HCT116 (cell line): ENCODE results near the gene PSMA7. TPM values are rescaled to one million over a fixed set of nuclear protein-coding genes. Genes with fewer than 3 reads are reported as not detected.

ENCODE experiments used
- ATAC-seq: fragments of 200-7000 bp; cut with Tn5 transposase; 2 replicates; pipeline ENCODE4 v1.9.1; 2020; ENCODE audit warnings: mild to moderate bottlenecking, moderate library complexity
- BruUV-seq: library from RNA; stranded (reverse); fragments of 400-500 nt; replicated peaks from 2 replicates; lab custom pipeline; 2021; lab: Mats Ljungman, UMichigan
- CTCF ChIA-PET: fragments of 300-600 bp; sonication (Branson Sonifier 250); formaldehyde crosslinking; loops from one replicate; lab custom pipeline; 2021; ENCODE audit warnings: antibody characterized with exemption; lab: Charles Lee
- POLR2A ChIA-PET: fragments of 300-600, 350-600 bp; sonication (Branson Sonifier 250); formaldehyde crosslinking; loops from one replicate; lab custom pipeline; 2021; ENCODE audit warnings: antibody characterized with exemption; lab: Charles Lee
- RAD21 ChIA-PET, 2 experiments: fragments of 300-600 bp; sonication (Branson Sonifier 250); formaldehyde crosslinking; loops; one replicate each; lab custom pipeline; 2023; ENCODE audit warnings: low total read pairs in 2 of 2; ENCODE audit not compliant: uncharacterized antibody in 2 of 2, unreplicated experiment in 2 of 2, low non-redundant PET in 1 of 2; lab: Charles Lee
- DNase-seq: peaks from one replicate; pipeline ENCODE4 v3.0.0-alpha.2; 2010; ENCODE audit warnings: low read depth, low spot score
- H2AFZ ChIP-seq: fragments of 200-600 bp; shearing (Covaris generic), sonication (generic); 2 replicates; pipeline ENCODE4 v1.6.1; 2017; ENCODE audit warnings: low read depth, mixed run types, mixed read lengths, antibody characterized with exemption, low read length; ENCODE audit not compliant: poor library complexity, severe bottlenecking
- H3K27ac ChIP-seq: 2 replicates; pipeline ENCODE4 v1.5.1; 2012; ENCODE audit warnings: low read depth, low read length
- H3K27me3 ChIP-seq: fragments of 200-600 bp; sonication (generic); 2 replicates; pipeline ENCODE4 v1.6.1; 2016; ENCODE audit warnings: mixed run types, low read length, mixed read lengths; ENCODE audit not compliant: insufficient read depth
- H3K36me3 ChIP-seq, 2 experiments: fragments of 200-500 bp in 1 of 2; fragments of 200-600 bp in 1 of 2; sonication (Bioruptor generic) in 1 of 2; sonication (generic) in 1 of 2; 2 replicates each; pipeline versions ENCODE4 v1.5.1 to v1.6.1; 2014 to 2016; ENCODE audit warnings: low read length in 2 of 2, inconsistent platforms in 1 of 2, mixed read lengths in 1 of 2, mixed run types in 1 of 2; ENCODE audit not compliant: insufficient read depth in 2 of 2, control insufficient read depth in 1 of 2
- H3K4me1 ChIP-seq, 2 experiments: fragments of 200-600 bp in 1 of 2; sonication (generic) in 1 of 2; 2 replicates each; pipeline versions ENCODE4 v1.5.1 to v1.6.1; 2012 to 2017; ENCODE audit warnings: low read length in 2 of 2, inconsistent platforms in 1 of 2, mild to moderate bottlenecking in 1 of 2, mixed read lengths in 1 of 2, mixed run types in 1 of 2, moderate library complexity in 1 of 2; ENCODE audit not compliant: insufficient read depth in 2 of 2, control insufficient read depth in 1 of 2
- H3K4me2 ChIP-seq: fragments of 200-600 bp; sonication (generic); 2 replicates; pipeline ENCODE4 v1.6.1; 2017; ENCODE audit warnings: mixed run types, low read length, mixed read lengths
- H3K4me3 ChIP-seq, 2 experiments: fragments of 200-600 bp in 1 of 2; sonication (generic) in 1 of 2; replicated peaks in 1 of 2; 2 replicates each; pipeline ENCODE4 v1.5.1; 2011 to 2016; ENCODE audit warnings: low read length in 2 of 2, control low read depth in 1 of 2, low read depth in 1 of 2, mild to moderate bottlenecking in 1 of 2, mixed read lengths in 1 of 2, mixed run types in 1 of 2
- H3K79me2 ChIP-seq: fragments of 200-600 bp; sonication (generic); 2 replicates; pipeline ENCODE4 v1.6.1; 2017; ENCODE audit warnings: mild to moderate bottlenecking, mixed run types, low read length, moderate library complexity, mixed read lengths; ENCODE audit not compliant: insufficient read depth
- H3K9ac ChIP-seq: fragments of 200-600 bp; sonication (generic); 2 replicates; pipeline ENCODE4 v1.6.1; 2016; ENCODE audit warnings: low read length, mixed read lengths
- H3K9me2 ChIP-seq: fragments of 200-600 bp; sonication (generic), shearing (Covaris generic); 2 replicates; pipeline ENCODE4 v1.6.1; 2017; ENCODE audit warnings: mixed run types, mild to moderate bottlenecking, moderate library complexity; ENCODE audit not compliant: insufficient read depth
- H3K9me3 ChIP-seq, 2 experiments: fragments of 200-500 bp in 1 of 2; fragments of 200-600 bp in 1 of 2; sonication (Bioruptor generic) in 1 of 2; sonication (generic) in 1 of 2; 2 replicates each; pipeline ENCODE4 v1.6.1; 2014 to 2017; ENCODE audit warnings: low read length in 2 of 2, mixed read lengths in 2 of 2, inconsistent platforms in 1 of 2, low read depth in 1 of 2, mild to moderate bottlenecking in 1 of 2, mixed run types in 1 of 2, moderate library complexity in 1 of 2; ENCODE audit not compliant: control insufficient read depth in 1 of 2, insufficient read depth in 1 of 2
- H4K20me1 ChIP-seq: fragments of 200-600 bp; sonication (generic), shearing (Covaris generic); 2 replicates; pipeline ENCODE4 v1.6.1; 2017; ENCODE audit warnings: mixed run types, mild to moderate bottlenecking, moderate library complexity; ENCODE audit not compliant: insufficient read depth
- CBX3 ChIP-seq: IDR thresholded peaks from 2 replicates; pipeline ENCODE4 v1.6.1; 2012; ENCODE audit warnings: low read depth
- EGR1 ChIP-seq: IDR thresholded peaks from 2 replicates; pipeline ENCODE4 v1.6.1; 2012; ENCODE audit warnings: low read depth
- JUND ChIP-seq: IDR thresholded peaks from 2 replicates; pipeline ENCODE4 v1.6.1; 2012
- POLR2AphosphoS5 ChIP-seq: IDR thresholded peaks from 2 replicates; pipeline ENCODE4 v1.6.1; 2011; ENCODE audit warnings: mild to moderate bottlenecking, low read depth, low read length, moderate library complexity
- SRF ChIP-seq: IDR thresholded peaks from 2 replicates; pipeline ENCODE4 v1.6.1; 2012; ENCODE audit warnings: low read depth
- TCF7L2 ChIP-seq: IDR thresholded peaks from 2 replicates; pipeline ENCODE4 v1.7.0; 2011; ENCODE audit warnings: borderline replicate concordance, inconsistent platforms; ENCODE audit not compliant: insufficient read depth, insufficient read length; ENCODE audit errors: extremely low read depth
- ZFX ChIP-seq: fragments of 450-650 bp; IDR thresholded peaks from 2 replicates; pipeline ENCODE4 v1.6.1; 2017
- intact Hi-C: fragments of 100-400 bp; cut with micrococcal nuclease; formaldehyde crosslinking; loops from 2 replicates; pipeline ENCODE4 v1.10.0; 2022
- total RNA-seq: library from RNA; stranded (reverse); gene quantifications from one replicate; pipeline ENCODE4 v1.2.1, GENCODE V29; 2021; ENCODE audit not compliant: unreplicated experiment
- TF ChIP-seq, protein P1 (sequence below): IDR thresholded peaks from 2 replicates; pipeline ENCODE4 v1.6.1; 2012
- TF ChIP-seq, protein P2 (sequence below): IDR thresholded peaks from 2 replicates; pipeline ENCODE4 v1.6.1; 2012; ENCODE audit warnings: low read depth

PSMA7 gene
- total RNA-seq, 1 experiment from 2014 or later = 364 TPM

DNA sequence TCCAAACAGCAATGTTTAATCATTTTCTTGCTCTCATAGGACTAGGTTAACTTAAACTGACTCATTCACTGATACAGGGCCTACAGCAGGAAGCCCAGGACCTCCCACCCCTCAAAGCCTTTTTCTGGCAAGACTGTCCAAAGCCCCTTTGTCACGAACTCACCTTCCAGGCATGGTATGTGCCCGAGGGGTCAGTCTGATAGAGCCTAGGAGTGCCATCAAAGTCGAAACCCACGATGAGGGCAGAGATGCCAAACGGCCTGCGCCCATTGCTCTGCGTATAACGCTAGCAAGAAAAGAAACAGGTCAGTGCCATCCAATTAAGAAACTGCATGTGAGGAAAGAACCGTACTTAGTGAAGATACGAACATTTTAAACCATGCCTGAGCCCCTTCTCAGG, 4.3 kb downstream of the PSMA7 start:
- no peak for TF ChIP-seq JUND
- TF ChIP-seq, protein P1, sequence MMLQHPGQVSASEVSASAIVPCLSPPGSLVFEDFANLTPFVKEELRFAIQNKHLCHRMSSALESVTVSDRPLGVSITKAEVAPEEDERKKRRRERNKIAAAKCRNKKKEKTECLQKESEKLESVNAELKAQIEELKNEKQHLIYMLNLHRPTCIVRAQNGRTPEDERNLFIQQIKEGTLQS = no peak
- TF ChIP-seq EGR1 = no peak
- no peak for TF ChIP-seq CBX3
- TF ChIP-seq ZFX = no peak
- no peak for TF ChIP-seq SRF
- TF ChIP-seq POLR2AphosphoS5 = 0 out of 2 replicates have a peak, but pooled peaks have one; percentile 26
- H2AFZ ChIP-seq = no peak overlapping the region
- POLR2A ChIA-PET = no interaction called here
- RAD21 ChIA-PET = no interaction called here
- H3K27ac ChIP-seq = no peak overlapping the region
- H3K9me3 ChIP-seq = no peaks in the 10 kb centered on the region
- no peak for ATAC-seq
- no peaks in the 10 kb centered on the region for H3K9me2 ChIP-seq
- no peak for DNase-seq
- H3K4me2 ChIP-seq = no peak overlapping the region
- no peak overlapping the region for H3K9ac ChIP-seq
- CTCF ChIA-PET = no interaction called here
- H4K20me1 ChIP-seq = peaks cover 25% of the 10 kb centered on the region; the same call in 1 of the 2 replicates
- H3K4me3 ChIP-seq = no peak overlapping the region
- no TSS peak for BruUV-seq
- peaks cover 7 to 11% of the 10 kb centered on the region in 2 experiments for H3K4me1 ChIP-seq
- peaks cover 47 to 62% of the 10 kb centered on the region in 2 experiments for H3K36me3 ChIP-seq
- peaks cover 55% of the 10 kb centered on the region for H3K79me2 ChIP-seq
- H3K27me3 ChIP-seq = no peaks in the 10 kb centered on the region
- intact Hi-C loops = no loop called here

DNA sequence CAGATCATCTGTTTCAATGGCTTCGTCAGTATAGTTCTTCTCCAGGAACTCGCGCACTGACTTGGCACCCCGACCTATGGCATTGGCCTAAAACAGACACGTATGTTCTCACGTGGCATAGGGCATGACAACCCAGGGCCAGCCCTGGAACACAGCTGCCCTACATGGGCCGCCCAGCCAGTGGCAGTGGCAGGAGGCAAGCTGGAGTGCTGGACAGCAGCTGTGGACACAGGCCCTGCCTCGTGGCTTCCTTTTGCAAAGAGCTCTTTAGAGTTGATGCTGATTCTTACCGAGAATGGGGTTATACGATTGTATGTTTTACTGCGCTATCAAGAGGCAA, 5.0 kb downstream of the PSMA7 start:
- H3K9me2 ChIP-seq = no peaks in the 10 kb centered on the region
- H3K9ac ChIP-seq = no peak overlapping the region
- no peaks in the 10 kb centered on the region for H3K9me3 ChIP-seq
- ATAC-seq (no peak), DNase-seq (no peak)
- peaks cover 47 to 62% of the 10 kb centered on the region in 2 experiments for H3K36me3 ChIP-seq
- peaks cover 7 to 11% of the 10 kb centered on the region in 2 experiments for H3K4me1 ChIP-seq
- H4K20me1 ChIP-seq = peaks cover 25% of the 10 kb centered on the region; the same call in 1 of the 2 replicates
- TF ChIP-seq, protein P2, sequence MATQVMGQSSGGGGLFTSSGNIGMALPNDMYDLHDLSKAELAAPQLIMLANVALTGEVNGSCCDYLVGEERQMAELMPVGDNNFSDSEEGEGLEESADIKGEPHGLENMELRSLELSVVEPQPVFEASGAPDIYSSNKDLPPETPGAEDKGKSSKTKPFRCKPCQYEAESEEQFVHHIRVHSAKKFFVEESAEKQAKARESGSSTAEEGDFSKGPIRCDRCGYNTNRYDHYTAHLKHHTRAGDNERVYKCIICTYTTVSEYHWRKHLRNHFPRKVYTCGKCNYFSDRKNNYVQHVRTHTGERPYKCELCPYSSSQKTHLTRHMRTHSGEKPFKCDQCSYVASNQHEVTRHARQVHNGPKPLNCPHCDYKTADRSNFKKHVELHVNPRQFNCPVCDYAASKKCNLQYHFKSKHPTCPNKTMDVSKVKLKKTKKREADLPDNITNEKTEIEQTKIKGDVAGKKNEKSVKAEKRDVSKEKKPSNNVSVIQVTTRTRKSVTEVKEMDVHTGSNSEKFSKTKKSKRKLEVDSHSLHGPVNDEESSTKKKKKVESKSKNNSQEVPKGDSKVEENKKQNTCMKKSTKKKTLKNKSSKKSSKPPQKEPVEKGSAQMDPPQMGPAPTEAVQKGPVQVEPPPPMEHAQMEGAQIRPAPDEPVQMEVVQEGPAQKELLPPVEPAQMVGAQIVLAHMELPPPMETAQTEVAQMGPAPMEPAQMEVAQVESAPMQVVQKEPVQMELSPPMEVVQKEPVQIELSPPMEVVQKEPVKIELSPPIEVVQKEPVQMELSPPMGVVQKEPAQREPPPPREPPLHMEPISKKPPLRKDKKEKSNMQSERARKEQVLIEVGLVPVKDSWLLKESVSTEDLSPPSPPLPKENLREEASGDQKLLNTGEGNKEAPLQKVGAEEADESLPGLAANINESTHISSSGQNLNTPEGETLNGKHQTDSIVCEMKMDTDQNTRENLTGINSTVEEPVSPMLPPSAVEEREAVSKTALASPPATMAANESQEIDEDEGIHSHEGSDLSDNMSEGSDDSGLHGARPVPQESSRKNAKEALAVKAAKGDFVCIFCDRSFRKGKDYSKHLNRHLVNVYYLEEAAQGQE = no peak
- TF ChIP-seq, protein P1 = no peak
- TF ChIP-seq TCF7L2 = no peak
- H2AFZ ChIP-seq = no peak overlapping the region
- ChIA-PET POLR2A (no interaction called here), CTCF (interaction anchor here (1.5 kb wide), 1 partner anchor 9 kb away, joined by 4 read pairs; no protein-coding TSS in a partner anchor), RAD21 (no interaction called here)
- H3K4me2 ChIP-seq = no peak overlapping the region
- no peaks in the 10 kb centered on the region for H3K27me3 ChIP-seq
- H3K79me2 ChIP-seq = peaks cover 57% of the 10 kb centered on the region
- BruUV-seq = no TSS peak
- no peak overlapping the region for H3K4me3 ChIP-seq
- no peak overlapping the region; the same call in 1 of the 2 replicates for H3K27ac ChIP-seq
- intact Hi-C loops = no loop called here
